Osteoblast (primary cell): ENCODE measurements around the gene CABP7. TPM values are rescaled to one million over a fixed set of nuclear protein-coding genes. Genes with fewer than 3 reads are reported as not detected.
"Not testable (repeated sequence)": the region's sequence is repeated elsewhere in the genome, so short reads cannot be mapped to it uniquely, and the experiment has no call there.

ENCODE experiments used
- DNase-seq: peaks from one replicate; pipeline ENCODE4 v3.0.0; 2011; ENCODE audit warnings: low spot score, mixed read lengths; ENCODE audit not compliant: insufficient read length; ENCODE audit errors: missing footprints
- H2AFZ ChIP-seq: 2 replicates; pipeline ENCODE4 v1.6.0; 2011; ENCODE audit warnings: mild to moderate bottlenecking, low read length
- H3K27ac ChIP-seq: 2 replicates; pipeline ENCODE4 v1.5.1; 2011; ENCODE audit warnings: mild to moderate bottlenecking, low read depth, low read length, moderate library complexity
- H3K27me3 ChIP-seq: 2 replicates; pipeline ENCODE4 v1.6.0; 2012; ENCODE audit warnings: mild to moderate bottlenecking, control low read depth, inconsistent platforms, low read length, moderate library complexity; ENCODE audit not compliant: insufficient read depth
- H3K36me3 ChIP-seq: 2 replicates; pipeline ENCODE4 v1.5.1; 2011; ENCODE audit warnings: mild to moderate bottlenecking, low read length, control low read depth, moderate library complexity; ENCODE audit not compliant: insufficient read depth
- H3K4me1 ChIP-seq: 2 replicates; pipeline ENCODE4 v1.5.1; 2011; ENCODE audit warnings: mild to moderate bottlenecking, low read length, control low read depth, moderate library complexity; ENCODE audit not compliant: insufficient read depth
- H3K4me2 ChIP-seq: 2 replicates; pipeline ENCODE4 v1.6.0; 2011; ENCODE audit warnings: mild to moderate bottlenecking, low read length; ENCODE audit not compliant: insufficient read depth
- H3K4me3 ChIP-seq: fragments of 200-600 bp; sonication (generic); 3 replicates; pipeline ENCODE4 v1.5.1; 2012; ENCODE audit warnings: mild to moderate bottlenecking, low read length, inconsistent platforms; ENCODE audit not compliant: insufficient read depth
- H3K79me2 ChIP-seq: 2 replicates; pipeline ENCODE4 v1.6.0; 2012; ENCODE audit warnings: mild to moderate bottlenecking, low read length, control low read depth, inconsistent platforms; ENCODE audit not compliant: insufficient read depth
- H3K9me3 ChIP-seq: 2 replicates; pipeline ENCODE4 v1.5.1; 2011; ENCODE audit warnings: low read depth, low read length, control low read depth
- H4K20me1 ChIP-seq: 2 replicates; pipeline ENCODE4 v1.6.0; 2012; ENCODE audit warnings: mild to moderate bottlenecking, low read length, control low read depth; ENCODE audit not compliant: insufficient read depth
- CTCF ChIP-seq: IDR thresholded peaks from 2 replicates; pipeline ENCODE4 v1.5.1; 2011; ENCODE audit warnings: mild to moderate bottlenecking, low read depth, low read length, moderate library complexity; ENCODE audit errors: extremely low read depth
- total RNA-seq: library from RNA; depleted of rRNA; stranded (reverse); fragments of >200 nt; gene quantifications from 2 replicates; pipeline ENCODE4 v1.2.3, GENCODE V29; 2012

Gene CABP7
- total RNA-seq, 1 donor: not detected

DNA sequence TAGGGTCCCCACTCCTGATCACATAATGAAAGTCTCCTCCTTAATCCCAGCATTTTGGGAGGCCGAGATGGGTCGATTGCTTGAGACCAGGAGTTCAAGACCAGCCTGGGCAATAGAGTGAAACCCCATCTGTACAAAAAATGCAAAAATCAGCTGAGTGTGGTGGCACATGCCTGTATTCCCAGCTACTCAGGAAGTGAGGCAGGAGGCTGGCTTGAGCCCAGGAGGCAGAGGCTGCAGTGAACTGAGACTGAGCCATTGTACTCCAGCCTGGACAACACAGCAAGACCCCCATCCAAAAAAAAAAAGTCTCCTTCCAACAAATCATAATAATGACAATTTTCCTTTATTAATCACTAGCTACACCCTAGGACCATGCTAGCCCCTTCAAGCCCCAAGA, 31.9 kb downstream of the CABP7 start:
- no peak overlapping the region for H2AFZ ChIP-seq
- no peak overlapping the region for H3K4me3 ChIP-seq
- no peaks in the 10 kb centered on the region for H3K9me3 ChIP-seq
- H3K27me3 ChIP-seq: no peaks in the 10 kb centered on the region
- H3K27ac ChIP-seq: no peak overlapping the region
- no peak for TF ChIP-seq CTCF
- H3K36me3 ChIP-seq: no peaks in the 10 kb centered on the region
- H4K20me1 ChIP-seq: no peaks in the 10 kb centered on the region
- no peak for DNase-seq
- H3K4me1 ChIP-seq: no peaks in the 10 kb centered on the region
- no peak overlapping the region for H3K4me2 ChIP-seq
- no peaks in the 10 kb centered on the region for H3K79me2 ChIP-seq

DNA sequence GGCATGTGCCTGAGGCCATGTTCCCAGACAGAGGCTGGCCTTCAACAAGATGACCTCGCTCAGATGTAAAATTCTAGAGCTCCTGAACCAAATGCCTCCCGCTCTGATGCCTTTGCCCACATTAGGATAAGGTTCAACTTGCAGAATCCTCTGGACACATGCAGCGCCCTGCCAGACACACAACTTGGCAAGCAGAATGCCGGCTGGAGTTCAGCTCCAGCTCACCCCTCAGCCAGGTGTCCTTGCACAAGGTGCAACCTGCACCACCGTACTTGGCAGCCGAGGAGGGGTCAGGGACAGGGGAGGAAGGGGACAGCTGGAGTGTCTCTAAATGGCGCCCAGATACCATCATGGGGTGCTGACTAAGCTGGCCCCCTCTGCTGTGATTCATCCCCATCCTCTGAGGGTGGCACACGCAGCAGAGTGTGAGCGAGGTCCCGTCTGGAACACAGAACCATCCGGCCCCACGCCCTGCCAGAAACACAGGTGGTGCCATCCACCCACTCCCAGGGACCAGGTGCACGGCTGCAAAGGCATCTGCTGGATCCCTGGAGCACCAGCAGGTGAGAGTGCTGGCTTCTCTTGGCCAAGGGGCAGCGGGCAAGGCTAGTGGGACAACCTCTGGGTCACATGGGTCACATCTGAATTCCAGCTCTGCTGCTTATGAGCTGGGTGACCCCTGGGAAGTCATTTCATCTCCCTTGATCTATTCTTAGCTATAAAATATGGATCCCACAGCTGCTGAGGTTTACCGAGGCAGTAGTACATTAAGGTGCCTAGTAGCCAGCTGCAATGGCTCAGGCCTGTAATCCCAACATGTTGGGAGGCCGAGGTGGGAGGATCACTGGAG, 34.2 kb downstream of the CABP7 start:
- Histone ChIP-seq H3K4me1 (peaks cover 7% of the 10 kb centered on the region), H3K27me3 (no peaks in the 10 kb centered on the region), H2AFZ (no peak overlapping the region), H3K4me3 (no peak overlapping the region), H3K79me2 (peaks cover 3% of the 10 kb centered on the region), H3K27ac (no peak overlapping the region), H3K9me3 (no peaks in the 10 kb centered on the region), H4K20me1 (peaks cover 7% of the 10 kb centered on the region), H3K36me3 (no peaks in the 10 kb centered on the region), H3K4me2 (no peak overlapping the region)
- TF ChIP-seq CTCF: no peak
- peak; percentile 37 for DNase-seq

GRCh38 chr22:29754658-29755395, 35.0 kb downstream of the CABP7 start:
- not testable (repeated sequence) for H3K4me2 ChIP-seq, H3K79me2 ChIP-seq, H3K9me3 ChIP-seq, H4K20me1 ChIP-seq, H3K27me3 ChIP-seq, DNase-seq, H3K27ac ChIP-seq, H3K4me3 ChIP-seq, H3K36me3 ChIP-seq, H2AFZ ChIP-seq, H3K4me1 ChIP-seq

GRCh38 chr22:29755889-29756288, 36.1 kb downstream of the CABP7 start:
- Histone ChIP-seq H3K79me2 (peaks cover 3% of the 10 kb centered on the region), H2AFZ (no peak overlapping the region), H3K4me1 (peaks cover 9% of the 10 kb centered on the region), H4K20me1 (peaks cover 7% of the 10 kb centered on the region), H3K4me3 (no peak overlapping the region), H3K27me3 (no peaks in the 10 kb centered on the region), H3K4me2 (no peak overlapping the region), H3K27ac (no peak overlapping the region), H3K36me3 (no peaks in the 10 kb centered on the region), H3K9me3 (no peaks in the 10 kb centered on the region)
- TF ChIP-seq CTCF: no peak
- no peak for DNase-seq
